ENCODE measurements around the gene CIPC.

The CIPC gene

DNA sequence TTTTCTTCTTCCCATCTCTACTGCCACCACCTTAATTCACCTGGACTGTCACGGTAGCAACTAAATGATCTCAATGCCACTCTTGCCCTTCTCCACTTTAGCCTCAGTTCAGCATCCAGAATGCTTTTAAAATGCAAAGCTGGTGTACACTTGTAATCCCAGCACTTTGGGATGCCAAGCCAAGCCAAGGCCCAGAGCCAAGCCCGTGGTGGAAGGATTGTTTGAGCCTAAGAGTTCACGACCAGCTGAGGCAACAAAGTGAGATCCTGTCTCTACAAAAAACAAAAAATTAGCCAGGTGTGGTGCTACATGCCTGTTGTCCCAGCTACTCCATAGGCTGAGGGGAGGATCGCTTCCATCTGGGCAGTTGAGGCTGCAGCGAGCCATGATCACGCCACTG is 5.9 kb downstream of the CIPC start:
- no peak for DNase-seq

DNA sequence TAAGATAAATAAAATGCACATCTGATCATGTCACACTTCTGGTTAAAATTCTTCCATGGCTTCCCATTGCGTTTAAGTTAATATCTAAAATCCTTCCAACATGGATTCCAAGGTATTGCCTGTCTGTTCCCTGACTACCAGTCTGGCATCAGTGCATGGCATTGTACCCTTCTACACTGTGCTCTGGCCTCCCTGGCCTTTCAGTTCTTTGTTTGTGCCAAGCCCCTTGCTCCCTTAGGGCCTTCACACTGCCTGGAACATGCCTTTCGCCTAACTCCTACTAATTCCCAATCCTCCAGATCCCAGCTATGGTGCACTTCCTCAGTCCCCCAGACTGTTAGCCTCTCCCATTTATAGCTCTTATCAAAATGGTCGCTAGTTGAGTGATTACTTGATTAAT is 6.3 kb downstream of the CIPC start:
- DNase-seq = no peak

DNA sequence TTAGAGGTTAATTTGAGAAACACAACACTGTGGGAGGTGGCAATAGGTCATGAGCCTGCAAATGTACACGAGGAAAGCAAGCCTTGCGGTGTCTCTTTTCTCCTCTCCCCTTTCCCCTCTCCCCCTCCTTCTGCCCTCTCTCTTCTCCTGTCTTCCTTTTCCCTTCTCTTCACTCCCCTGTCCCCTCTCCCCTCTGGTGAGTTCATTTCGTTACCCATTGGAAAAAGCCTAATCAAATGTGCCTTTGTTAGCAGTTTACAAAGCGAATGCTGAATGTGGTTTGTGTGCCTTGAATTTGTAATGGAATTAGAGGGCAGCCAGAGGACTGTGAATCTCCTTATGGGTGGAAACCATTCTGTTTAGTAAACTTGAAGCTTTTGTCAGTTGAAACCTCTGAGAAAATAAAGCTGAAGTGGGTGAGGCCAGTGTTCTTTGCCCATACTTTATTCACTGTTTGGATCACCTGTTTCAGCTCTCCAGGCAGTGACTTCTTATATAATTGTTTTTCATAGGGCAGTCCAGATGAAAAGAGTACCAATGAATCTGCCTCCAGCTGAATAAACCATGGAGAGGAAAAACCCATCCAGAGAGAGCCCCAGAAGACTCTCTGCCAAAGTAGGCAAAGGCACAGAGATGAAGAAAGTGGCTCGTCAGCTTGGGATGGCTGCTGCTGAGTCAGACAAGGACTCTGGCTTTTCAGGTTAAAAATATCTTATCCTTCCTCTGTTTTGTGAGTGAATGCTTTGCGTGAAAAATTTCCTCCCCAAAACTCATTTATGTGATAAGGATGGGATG is 7.3 kb downstream of the CIPC start:
- DNase-seq = no peak

DNA sequence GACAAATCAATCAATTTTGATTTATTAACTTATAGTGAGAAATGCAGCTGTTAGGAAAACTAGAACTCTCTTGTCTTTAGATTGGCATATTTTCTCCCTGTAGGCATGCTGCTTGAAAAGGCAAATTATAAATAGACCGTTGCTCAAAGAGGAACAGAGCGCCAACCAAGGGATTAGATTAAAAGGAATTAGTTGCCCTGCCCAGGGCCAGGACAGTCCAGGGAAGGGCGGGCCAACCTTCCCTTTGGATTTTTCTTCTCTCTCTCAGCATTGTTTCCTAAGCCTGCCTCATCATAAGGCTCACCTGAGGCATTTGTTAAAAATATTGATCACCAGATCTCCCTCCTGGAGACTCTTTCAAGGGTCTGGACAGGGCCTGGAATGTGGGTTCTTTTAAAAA is 8.6 kb downstream of the CIPC start:
- DNase-seq = no peak

DNA sequence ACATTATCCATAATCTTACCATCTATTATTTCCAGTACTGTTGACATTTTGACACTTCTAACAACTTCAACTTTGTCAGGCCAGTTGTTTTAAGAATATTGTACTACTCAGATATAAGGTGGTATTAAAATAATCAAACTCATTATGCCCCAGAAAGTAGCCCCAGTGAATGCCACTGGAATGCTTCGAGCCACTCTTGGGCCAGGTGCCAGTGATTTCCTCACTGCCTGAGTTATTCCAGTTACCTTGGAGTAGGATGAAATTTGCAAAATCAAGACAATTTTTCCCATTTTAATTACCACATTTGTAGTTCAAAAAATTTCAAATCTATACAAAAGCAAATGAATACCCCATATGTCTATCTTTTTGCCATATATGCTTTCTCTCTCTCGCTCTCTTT is 9.2 kb downstream of the CIPC start:
- no peak for DNase-seq

DNA sequence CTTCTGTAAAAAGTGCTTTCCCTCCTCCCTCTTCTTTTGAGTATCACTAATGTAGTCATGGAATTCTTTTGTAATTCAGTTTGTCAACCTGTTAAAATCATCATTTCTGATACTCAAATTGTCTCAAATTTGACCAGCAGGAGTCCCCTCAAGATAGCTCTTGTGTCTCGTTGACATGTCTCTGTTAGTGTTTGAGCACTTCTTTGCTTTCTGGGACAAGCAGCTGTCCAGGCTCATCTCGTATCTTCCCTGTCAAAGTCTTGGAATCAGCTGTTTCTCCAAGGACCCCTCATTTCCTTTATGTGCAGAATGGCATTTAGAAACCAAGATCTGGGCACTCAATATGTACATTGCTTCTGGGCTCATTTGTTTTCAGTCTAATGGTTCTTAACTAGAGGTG is 10.7 kb downstream of the CIPC start:
- DNase-seq = no peak

DNA sequence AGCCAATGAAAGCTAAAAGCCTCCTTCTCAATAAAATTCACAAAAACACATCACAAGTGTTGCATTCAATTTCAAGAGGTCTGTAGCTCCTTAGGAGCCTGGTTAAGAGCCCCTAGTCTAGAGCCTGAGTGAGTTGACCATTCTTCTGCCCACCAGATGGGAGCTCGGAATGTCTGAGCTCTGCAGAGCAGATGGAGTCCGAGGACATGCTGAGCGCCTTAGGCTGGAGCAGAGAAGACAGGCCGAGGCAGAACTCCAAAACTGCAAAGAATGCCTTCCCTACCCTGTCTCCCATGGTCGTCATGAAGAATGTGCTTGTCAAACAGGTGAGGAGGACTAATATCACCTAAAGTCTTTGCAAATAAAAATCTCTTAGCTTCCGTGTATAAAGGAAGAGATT is 11.6 kb downstream of the CIPC start:
- no peak for DNase-seq

GRCh38 chr14:77110286-77110685 is 12.2 kb downstream of the CIPC start:
- DNase-seq = no peak

GRCh38 chr14:77111021-77111420 is 13.0 kb downstream of the CIPC start:
- no peak for DNase-seq

- DNase-seq = no peak
Observed at GRCh38 chr14:77113644-77114043, 15.6 kb downstream of the CIPC start.

DNA sequence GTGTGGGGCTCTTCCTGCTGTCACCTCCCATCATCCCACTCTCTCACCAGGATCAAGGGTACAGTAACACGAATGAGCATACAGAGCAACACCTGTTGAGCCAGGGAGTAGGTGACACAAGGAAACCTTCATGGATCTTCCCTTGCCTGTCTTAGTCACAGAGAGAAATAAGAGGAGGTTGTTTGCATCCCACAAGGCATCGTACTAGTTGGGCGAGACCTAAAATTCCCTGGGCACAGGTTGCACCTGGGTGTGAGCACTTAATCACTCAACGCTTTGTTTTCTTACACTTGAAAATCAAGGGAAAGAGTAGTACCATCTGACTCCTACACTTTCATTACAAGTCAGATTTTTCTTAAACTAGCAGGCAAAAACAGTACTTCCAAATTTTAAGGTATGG is 16.6 kb downstream of the CIPC start:
- no peak for DNase-seq

GRCh38 chr14:77116172-77116817 is 18.2 kb downstream of the CIPC start:
- no peak for DNase-seq

DNA sequence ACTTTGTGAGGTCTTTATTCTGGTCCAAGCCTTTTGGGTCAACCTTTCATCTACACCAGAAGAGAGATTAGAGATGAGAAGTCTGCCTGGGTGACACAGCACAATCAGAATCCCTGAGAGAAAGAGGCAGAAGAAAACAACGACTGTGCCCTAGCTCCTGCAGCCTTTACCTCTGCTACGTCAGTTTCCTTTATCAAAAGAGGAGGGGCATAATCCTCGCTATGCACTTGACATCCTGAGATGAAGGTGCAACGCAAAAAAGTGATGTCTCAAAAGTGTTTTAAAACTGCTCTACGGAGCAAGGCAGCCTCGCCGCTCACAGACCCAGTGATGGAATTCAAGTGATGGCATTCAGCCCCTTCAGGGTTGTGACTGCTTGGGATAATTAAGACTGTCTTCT is 21.8 kb downstream of the CIPC start:
- no peak for DNase-seq

GRCh38 chr14:77120771-77121743 is 23.0 kb downstream of the CIPC start:
- DNase-seq = peak; percentile 96

DNA sequence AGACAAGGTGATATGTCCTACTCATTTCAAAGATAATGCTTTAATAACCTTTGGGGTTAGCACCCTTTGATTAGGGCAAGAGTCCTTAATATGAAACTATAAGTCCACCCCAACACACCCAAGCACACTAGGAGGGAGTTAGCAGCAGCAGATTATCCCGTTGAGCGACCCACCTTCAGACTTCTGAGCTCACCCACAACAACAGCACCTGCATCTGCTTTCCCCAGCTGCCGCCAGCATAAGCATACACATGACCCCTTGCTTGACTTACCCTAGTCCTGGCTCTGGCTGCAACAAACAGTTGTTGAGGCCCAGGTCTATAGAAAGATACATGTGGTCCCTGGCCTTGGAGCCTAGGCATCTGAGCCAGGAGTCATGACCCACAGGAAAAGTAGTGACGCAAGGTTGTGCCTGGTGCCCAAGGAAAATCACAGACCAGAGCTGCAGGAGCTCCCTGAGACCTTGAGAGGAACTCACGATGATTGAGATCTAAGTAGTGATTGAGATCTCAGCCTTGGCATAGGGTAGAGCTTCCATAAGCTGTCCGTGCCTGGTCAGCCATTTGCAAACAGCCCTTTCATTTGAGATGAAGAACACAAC is 24.6 kb downstream of the CIPC start:
- no peak for DNase-seq

- peak; percentile 98 for DNase-seq
Observed at GRCh38 chr14:77123381-77124325, 25.6 kb downstream of the CIPC start.

GRCh38 chr14:77124345-77125280 is 26.6 kb downstream of the CIPC start:
- peak; percentile 79 for DNase-seq

DNA sequence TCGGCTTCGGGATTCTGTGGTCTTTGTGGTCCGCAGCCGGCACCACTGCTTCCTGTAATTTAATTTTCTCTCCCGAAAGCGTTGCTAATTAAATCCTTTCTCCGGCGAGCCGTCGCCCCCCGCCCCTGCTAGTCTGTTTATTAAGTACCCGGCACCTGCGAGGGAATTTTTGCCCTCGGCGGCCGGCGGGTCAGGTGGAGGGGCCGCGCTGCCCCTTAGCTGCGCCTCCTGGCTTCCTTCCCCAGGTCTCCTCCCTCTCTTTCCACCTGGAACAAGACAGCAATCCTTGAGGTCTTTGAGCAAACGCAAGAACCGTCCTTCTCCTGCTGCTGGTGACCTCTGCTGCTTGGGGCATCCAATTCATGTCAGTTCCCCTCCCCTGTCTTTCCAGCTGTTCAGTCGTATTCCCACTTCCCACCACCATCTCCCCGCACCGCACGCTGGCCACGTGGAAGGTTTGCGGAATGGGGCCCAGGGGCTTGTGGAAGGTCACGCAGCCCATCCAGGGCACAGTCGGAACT is 27.3 kb downstream of the CIPC start:
- no peak for DNase-seq

- no peak for DNase-seq
Observed at GRCh38 chr14:77125823-77126325, 27.8 kb downstream of the CIPC start.

GRCh38 chr14:77126461-77126990 is 28.5 kb downstream of the CIPC start:
- no peak for DNase-seq
